GM12873 (cell line): ENCODE measurements around the gene NUMB.
A peak's percentile ranks its signal among the peaks of the same experiment; 100 is the strongest.

Experiments used
- TF ChIP-seq, protein P1 (sequence below): IDR thresholded peaks from 2 replicates; pipeline ENCODE4 v1.5.1; 2012; ENCODE audit warnings: low read depth, mild to moderate bottlenecking, moderate library complexity, low read length, control low read depth; ENCODE audit not compliant: insufficient read depth; ENCODE audit errors: missing control alignments

The NUMB gene

DNA sequence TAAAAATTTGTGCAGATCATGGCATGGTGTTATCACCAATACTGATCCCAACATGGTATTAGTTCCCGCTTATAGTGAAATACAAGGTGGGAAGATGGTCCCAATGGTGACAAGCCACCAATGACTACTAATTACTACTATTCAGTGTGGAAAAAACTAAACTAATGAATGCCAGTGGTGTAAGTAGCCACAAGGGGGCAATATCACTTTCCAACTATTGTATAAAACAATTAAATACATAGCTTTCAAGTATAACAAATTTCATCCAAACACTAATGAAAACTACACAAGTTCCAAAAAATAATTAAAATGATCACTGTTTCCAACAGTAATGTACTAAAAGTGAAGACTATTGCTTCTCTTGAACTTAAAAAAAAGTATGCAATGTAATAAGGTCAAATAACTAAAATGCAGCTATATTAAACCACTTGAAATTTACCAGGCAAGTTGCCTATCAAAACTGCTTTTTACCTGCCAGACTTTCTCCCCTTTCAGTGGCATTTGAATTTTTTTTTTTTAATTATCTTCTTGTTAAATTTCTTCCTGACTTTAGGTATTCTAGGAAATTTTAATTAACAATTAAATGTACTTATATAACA, 163.0 kb downstream of the NUMB start:
- TF ChIP-seq, protein P1, sequence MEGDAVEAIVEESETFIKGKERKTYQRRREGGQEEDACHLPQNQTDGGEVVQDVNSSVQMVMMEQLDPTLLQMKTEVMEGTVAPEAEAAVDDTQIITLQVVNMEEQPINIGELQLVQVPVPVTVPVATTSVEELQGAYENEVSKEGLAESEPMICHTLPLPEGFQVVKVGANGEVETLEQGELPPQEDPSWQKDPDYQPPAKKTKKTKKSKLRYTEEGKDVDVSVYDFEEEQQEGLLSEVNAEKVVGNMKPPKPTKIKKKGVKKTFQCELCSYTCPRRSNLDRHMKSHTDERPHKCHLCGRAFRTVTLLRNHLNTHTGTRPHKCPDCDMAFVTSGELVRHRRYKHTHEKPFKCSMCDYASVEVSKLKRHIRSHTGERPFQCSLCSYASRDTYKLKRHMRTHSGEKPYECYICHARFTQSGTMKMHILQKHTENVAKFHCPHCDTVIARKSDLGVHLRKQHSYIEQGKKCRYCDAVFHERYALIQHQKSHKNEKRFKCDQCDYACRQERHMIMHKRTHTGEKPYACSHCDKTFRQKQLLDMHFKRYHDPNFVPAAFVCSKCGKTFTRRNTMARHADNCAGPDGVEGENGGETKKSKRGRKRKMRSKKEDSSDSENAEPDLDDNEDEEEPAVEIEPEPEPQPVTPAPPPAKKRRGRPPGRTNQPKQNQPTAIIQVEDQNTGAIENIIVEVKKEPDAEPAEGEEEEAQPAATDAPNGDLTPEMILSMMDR, result peak; percentile 54

DNA sequence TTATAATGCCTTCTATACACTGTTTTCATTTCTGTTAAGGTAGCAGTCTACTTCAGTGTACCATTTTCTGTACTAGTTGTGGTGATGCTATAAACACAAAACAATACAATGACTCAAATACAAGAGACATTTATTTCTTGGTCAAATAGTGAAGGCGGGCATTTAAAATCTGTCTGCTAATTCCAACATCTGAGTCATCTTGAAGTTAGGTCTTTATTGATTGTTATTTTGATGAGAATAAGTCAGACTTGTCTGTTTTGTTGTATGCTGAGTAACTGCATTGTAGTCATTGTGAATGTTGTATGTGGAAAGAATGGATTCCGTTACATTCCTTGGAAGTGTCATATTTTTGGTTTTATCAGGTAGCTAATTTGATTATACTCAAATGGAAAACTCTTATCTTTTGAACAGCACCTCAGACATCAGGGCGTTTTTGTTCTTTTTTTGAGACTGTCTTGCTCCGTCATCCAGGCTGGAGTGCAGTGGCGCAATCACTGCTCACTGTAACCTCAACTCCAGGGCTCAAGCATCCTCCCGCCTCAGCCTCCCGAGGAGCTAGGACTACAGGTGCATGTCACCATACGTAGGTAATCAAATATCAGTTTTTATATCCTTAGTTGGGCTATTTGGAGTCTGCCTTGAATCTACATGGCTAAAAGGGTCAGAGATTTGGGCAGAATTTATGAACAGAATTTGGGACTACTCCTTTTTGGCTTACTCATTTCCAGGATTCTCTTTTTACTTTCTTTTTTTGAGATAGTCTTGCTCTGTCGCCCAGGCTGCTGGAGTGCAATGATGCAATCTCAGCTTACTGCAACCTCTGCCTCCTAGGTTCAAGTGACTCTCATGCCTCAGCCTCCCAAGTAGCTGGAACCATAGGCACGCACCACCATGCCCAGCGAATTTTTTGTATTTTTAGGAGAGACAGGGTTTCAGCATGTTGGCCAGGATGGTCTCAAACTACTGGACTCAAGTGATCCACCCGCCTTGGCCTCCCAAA, 164.3 kb downstream of the NUMB start:
- TF ChIP-seq, protein P1, result no peak

DNA sequence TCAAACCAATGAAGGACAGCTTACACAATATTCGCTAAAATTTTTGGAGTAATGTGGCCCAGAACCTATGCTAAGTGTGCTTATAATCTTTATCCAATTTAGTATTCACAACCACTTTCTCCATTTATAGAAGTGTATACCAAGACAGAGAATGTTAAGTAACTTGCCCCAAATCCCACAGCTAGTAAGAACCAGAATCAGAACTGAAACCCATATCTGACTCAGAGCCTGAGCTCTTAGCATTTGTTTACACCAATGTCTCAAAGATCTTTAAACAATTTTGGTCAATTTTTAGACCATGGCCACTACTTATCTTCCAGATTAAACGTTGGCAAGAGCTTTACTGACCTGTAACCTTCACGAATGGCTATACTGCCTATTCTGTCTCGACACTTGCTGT, 168.1 kb downstream of the NUMB start:
- TF ChIP-seq, protein P1, result no peak

DNA sequence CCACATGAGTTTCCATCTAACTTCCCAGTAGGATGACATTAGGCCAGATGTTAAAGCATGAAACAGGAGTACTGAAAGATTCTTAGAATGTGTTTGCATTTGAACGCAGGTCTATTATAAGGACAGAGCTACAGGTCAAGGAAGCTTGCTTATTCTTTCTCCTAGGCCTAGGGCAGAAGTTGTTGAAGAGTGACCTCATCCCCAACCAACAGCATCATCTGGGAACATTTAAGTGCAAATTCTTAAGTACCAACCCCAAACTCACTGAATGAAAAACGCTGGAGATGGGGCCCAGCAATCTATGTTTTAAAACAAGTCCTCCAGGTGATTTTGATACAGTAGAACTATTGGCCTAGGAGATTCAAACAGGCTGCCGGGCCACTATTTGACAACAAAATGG, 168.6 kb downstream of the NUMB start:
- TF ChIP-seq, protein P1, result no peak

DNA sequence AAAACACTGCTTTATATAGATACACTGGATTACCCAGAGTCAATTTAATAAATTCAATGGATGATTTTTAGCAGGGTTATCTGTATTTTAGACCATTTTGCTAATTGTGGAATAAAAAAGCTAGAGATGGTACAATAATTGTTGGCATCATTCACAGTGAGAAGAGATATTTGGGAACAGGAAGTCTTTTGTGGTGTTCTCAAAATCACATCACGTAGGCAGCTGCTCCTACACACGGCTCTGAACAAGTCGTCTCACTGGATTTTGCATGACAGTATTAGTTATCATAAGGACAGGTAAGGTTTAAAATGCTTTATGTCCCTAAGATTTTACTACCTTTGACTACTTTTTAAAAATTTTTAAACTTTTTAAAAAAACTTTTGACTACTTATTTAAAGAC, 169.0 kb downstream of the NUMB start:
- TF ChIP-seq, protein P1, result no peak

DNA sequence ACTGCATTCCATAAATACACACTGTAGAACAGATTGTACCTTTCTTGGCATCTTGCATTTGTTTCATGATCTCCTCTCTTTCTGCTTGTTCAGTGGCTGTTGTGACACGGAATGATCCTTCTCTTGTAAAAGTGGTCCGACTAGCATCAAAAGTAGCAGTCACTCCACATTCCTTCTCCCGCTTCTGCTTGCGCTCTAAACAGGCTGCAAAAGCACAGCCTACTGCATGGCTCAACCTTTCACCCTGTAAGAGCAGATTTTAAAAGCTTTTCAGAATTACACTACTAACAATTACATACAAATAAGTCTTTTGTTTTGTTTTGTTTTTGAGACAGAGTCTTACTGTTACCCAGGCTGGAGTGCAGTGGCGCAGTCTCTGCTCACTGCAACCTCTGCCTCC, 171.3 kb downstream of the NUMB start:
- TF ChIP-seq, protein P1, result no peak

DNA sequence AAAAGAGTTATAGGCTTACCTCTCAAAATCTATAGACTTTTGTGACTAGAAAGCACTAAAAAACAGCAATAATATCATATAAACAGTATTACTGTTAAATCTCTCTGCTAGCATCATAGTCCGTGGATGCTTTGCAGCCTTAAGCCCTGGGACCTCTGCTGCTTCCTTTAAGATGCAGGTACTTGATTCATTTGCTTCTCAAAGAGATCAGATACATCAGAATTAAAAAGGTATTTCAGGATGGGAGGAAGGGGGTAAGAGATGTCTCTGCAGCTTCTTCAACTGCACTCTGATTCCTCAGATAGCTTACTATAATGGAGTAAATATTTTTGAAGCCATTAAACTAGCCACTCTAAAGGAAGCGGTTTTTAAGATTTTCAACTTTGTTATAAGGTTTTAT, 171.7 kb downstream of the NUMB start:
- TF ChIP-seq, protein P1, result no peak
